Stimulated activated CD8-positive, alpha-beta memory T cell treated with anti-CD3 and anti-CD28 coated beads, Interleukin-2, amount 100 ng/mL, for 48 hours (primary cell): ENCODE results near the gene USP13.

Experiments
- DNase-seq, 2 donors: peaks; one replicate each; pipeline ENCODE4 v3.0.0-alpha.2; 2020; ENCODE audit warnings: low read depth in 2 of 2

USP13 gene

GRCh38 chr3:179794355-179794754, 141.5 kb downstream of the USP13 start:
- DNase-seq = no peak

GRCh38 chr3:179796421-179796820, 143.6 kb downstream of the USP13 start:
- no peak for DNase-seq

GRCh38 chr3:179797192-179797591, 144.4 kb downstream of the USP13 start:
- no peak for DNase-seq

GRCh38 chr3:179801263-179801662, 148.4 kb downstream of the USP13 start:
- no peak for DNase-seq

- no peak for DNase-seq
Measured at GRCh38 chr3:179801856-179802255, 149.0 kb downstream of the USP13 start.

- no peak for DNase-seq
Measured at GRCh38 chr3:179806177-179806576, 153.3 kb downstream of the USP13 start.

- DNase-seq = no peak
Measured at GRCh38 chr3:179807588-179807987, 154.7 kb downstream of the USP13 start.

- DNase-seq = no peak
Measured at GRCh38 chr3:179809639-179810038, 156.8 kb downstream of the USP13 start.

- DNase-seq = no peak
Measured at GRCh38 chr3:179811321-179812095, 158.7 kb downstream of the USP13 start.

- DNase-seq = no peak
Measured at GRCh38 chr3:179812096-179812382, 159.2 kb downstream of the USP13 start.

- no peak for DNase-seq
Measured at GRCh38 chr3:179819379-179819778, 166.5 kb downstream of the USP13 start.

GRCh38 chr3:179822296-179822695, 169.5 kb downstream of the USP13 start:
- DNase-seq = no peak

GRCh38 chr3:179825527-179826246, 172.8 kb downstream of the USP13 start:
- DNase-seq = no peak

- DNase-seq = no peak
Measured at GRCh38 chr3:179826247-179826637, 173.4 kb downstream of the USP13 start.

GRCh38 chr3:179828738-179829137, 175.9 kb downstream of the USP13 start:
- DNase-seq = no peak

- DNase-seq = no peak
Measured at GRCh38 chr3:179829401-179829800, 176.6 kb downstream of the USP13 start.

GRCh38 chr3:179832333-179832854, 179.6 kb downstream of the USP13 start:
- no peak for DNase-seq

- no peak for DNase-seq
Measured at GRCh38 chr3:179833294-179833693, 180.5 kb downstream of the USP13 start.

- no peak for DNase-seq
Measured at GRCh38 chr3:179837374-179837773, 184.5 kb downstream of the USP13 start.
